K562 (cell line): ENCODE results near the gene CARMIL3. TPM values are rescaled to one million over a fixed set of nuclear protein-coding genes. Genes with fewer than 3 reads are reported as not detected.

Experiments used
- AFF1 ChIP-seq, 2 experiments: fragments of 450-650 bp; IDR thresholded peaks; 2 replicates each; pipeline ENCODE4 v1.6.1; 2018; ENCODE audit warnings: mild to moderate bottlenecking in 2 of 2, low read depth in 1 of 2; ENCODE audit not compliant: partially characterized antibody in 2 of 2
- ATF6 ChIP-seq: sonication (generic); formaldehyde crosslinking; IDR thresholded peaks from 2 replicates; pipeline ENCODE4 v1.4.0; 2020; ENCODE audit warnings: mild to moderate bottlenecking, missing genetic modification reagents
- BRD9 ChIP-seq: fragments of 450-650 bp; IDR thresholded peaks from 2 replicates; pipeline ENCODE4 v1.6.1; 2018; ENCODE audit warnings: low read depth; ENCODE audit not compliant: partially characterized antibody
- CUX1 ChIP-seq: fragments of 200-800 bp; sonication (Bioruptor generic); IDR thresholded peaks from 2 replicates; pipeline ENCODE4 v1.6.1; 2016; ENCODE audit warnings: missing genetic modification characterization, missing compliant biosample characterization
- EP300 ChIP-seq: IDR thresholded peaks from 2 replicates; pipeline ENCODE4 v1.6.1; 2012; ENCODE audit warnings: low read length, improper control_type of control experiment
- HLTF ChIP-seq: fragments of 450-650 bp; IDR thresholded peaks from 2 replicates; pipeline ENCODE4 v1.6.1; 2016
- PTRF ChIP-seq: fragments of 450-650 bp; IDR thresholded peaks from 2 replicates; pipeline ENCODE4 v1.6.1; 2016; ENCODE audit warnings: mild to moderate bottlenecking, missing genetic modification characterization, missing compliant biosample characterization
- PYGO2 ChIP-seq: fragments of 450-650 bp; IDR thresholded peaks from 2 replicates; pipeline ENCODE4 v1.6.1; 2016; ENCODE audit warnings: mild to moderate bottlenecking, missing genetic modification characterization, moderate library complexity, missing compliant biosample characterization
- ZFX ChIP-seq: sonication (generic); formaldehyde crosslinking; IDR thresholded peaks from 2 replicates; pipeline ENCODE4 v1.8.0; 2022; ENCODE audit warnings: mild to moderate bottlenecking, missing genetic modification reagents, moderate library complexity
- ZNF23 ChIP-seq: fragments of 250-450 bp; sonication (Bioruptor Pico); IDR thresholded peaks from 2 replicates; pipeline ENCODE4 v1.4.0; 2020; ENCODE audit warnings: mild to moderate bottlenecking
- ZNF583 ChIP-seq: fragments of 250-450 bp; sonication (Bioruptor Pico); IDR thresholded peaks from 2 replicates; pipeline ENCODE4 v1.4.0; 2020
- polyA plus RNA-seq, 8 experiments: library from polyadenylated mRNA; depleted of rRNA in 4 of 8; stranded (reverse) in 5 of 8; unstranded in 3 of 8; fragments of >200 nt; fragmentation: Nextera tagmentation in 2 of 8; fragmentation: Illumina TruSeq in 1 of 8; extraction: Ambion mirVana in 2 of 8; extraction: Trizol in 1 of 8; gene quantifications; 2 replicates each; pipeline versions ENCODE4 v1.2.1 to v1.2.3, GENCODE V29; 2011 to 2014; ENCODE audit warnings: inconsistent platforms in 1 of 8, missing spikeins in 1 of 8
- total RNA-seq, 7 experiments: library from RNA; depleted of rRNA in 6 of 7; stranded (reverse); fragments of >200 nt in 6 of 7; fragmentation: Illumina TruSeq in 2 of 7; extraction: Trizol in 2 of 7; gene quantifications; 2 replicates each; pipeline versions ENCODE4 v1.2.1 to v1.2.3, GENCODE V29; 2011 to 2021; ENCODE audit warnings: low replicate concordance in 1 of 7

Gene CARMIL3
- total and polyA plus RNA-seq, 9 of the 15 experiments (the other 6 are each of a cell fraction or from before 2014, with no cell fraction given): 0.01 to 0.11 (median 0.05) TPM; not detected in 5

- TF ChIP-seq BRD9 (no peak), HLTF (no peak), ZNF583 (no peak), ZFX (no peak), ZNF23 (CRISPR knock-in tag) (no peak), ATF6 (CRISPR knock-in tag) (no peak), AFF1 (IDR thresholded peaks at IDR 0.05; ENCODE audit: low read depth in 1 of 2, partially characterized antibody in 2 of 2) (no peak), EP300 (no peak), PTRF (tag) (no peak), CUX1 (CRISPR knock-in tag) (no peak), PYGO2 (tag) (no peak)
These were observed 8.6 kb downstream of the CARMIL3 start (continued) for GRCh38 chr14:24060443-24060842.
